Vagina (tissue), 2 donors: ENCODE measurements around the gene TMEM108. TPM values are rescaled to one million over a fixed set of nuclear protein-coding genes. Genes with fewer than 3 reads are reported as not detected.

Experiments used
- DNase-seq, 2 donors: peaks; one replicate each; pipeline ENCODE4 v3.0.0-alpha.2; 2017; ENCODE audit errors: extremely low spot score in 2 of 2
- H3K27ac ChIP-seq: fragments of 200-600 bp; sonication (generic); one replicate; pipeline ENCODE4 v1.5.1; 2019
- H3K27me3 ChIP-seq: fragments of 200-600 bp; sonication (generic); one replicate; pipeline ENCODE4 v1.5.1; 2019
- H3K36me3 ChIP-seq, 2 donors: fragments of 200-600 bp; sonication (generic); one replicate each; pipeline ENCODE4 v1.5.1; 2017 to 2019
- H3K4me1 ChIP-seq: fragments of 200-600 bp; sonication (generic); one replicate; pipeline ENCODE4 v1.5.1; 2019
- H3K4me3 ChIP-seq, 2 donors: fragments of 200-600 bp; sonication (generic); 1 replicate in 1 of 2; 2 replicates in 1 of 2; pipeline ENCODE4 v1.5.1; 2016 to 2019
- H3K9me3 ChIP-seq: fragments of 200-600 bp; sonication (generic); one replicate; pipeline ENCODE4 v1.5.1; 2019
- POLR2A ChIP-seq, 2 donors: fragments of 450-650 bp; IDR thresholded peaks; one replicate each; pipeline ENCODE4 v1.6.1; 2017; ENCODE audit warnings: antibody characterized with exemption in 2 of 2, mild to moderate bottlenecking in 2 of 2, moderate library complexity in 2 of 2
- POLR2AphosphoS5 ChIP-seq, 2 donors: sonication (generic); formaldehyde crosslinking; IDR thresholded peaks; one replicate each; pipeline ENCODE4 v1.9.0; 2017; ENCODE audit warnings: antibody characterized with exemption in 2 of 2, mild to moderate bottlenecking in 2 of 2, low read depth in 1 of 2; ENCODE audit not compliant: insufficient read depth in 1 of 2
- intact Hi-C: fragments of 100-400 bp; cut with DNase I; formaldehyde crosslinking; loops from one replicate; pipeline ENCODE4 v1.15.1; 2023
- total RNA-seq: library from RNA; depleted of rRNA; stranded (reverse); fragments of >200 nt; gene quantifications from one replicate; pipeline ENCODE4 v1.2.3, GENCODE V29; 2016
- TF ChIP-seq, protein P1 (sequence below), 3 experiments: fragments of 450-650 bp in 2 of 3; fragments of 200-600 bp in 1 of 3; sonication (generic) in 1 of 3; IDR thresholded peaks; one replicate each; pipeline ENCODE4 v1.5.1; 2017 to 2019; ENCODE audit warnings: antibody characterized with exemption in 3 of 3, mild to moderate bottlenecking in 2 of 3, moderate library complexity in 2 of 3

The TMEM108 gene
- total RNA-seq, 1 donor from 2014 or later: 3.2 TPM

DNA sequence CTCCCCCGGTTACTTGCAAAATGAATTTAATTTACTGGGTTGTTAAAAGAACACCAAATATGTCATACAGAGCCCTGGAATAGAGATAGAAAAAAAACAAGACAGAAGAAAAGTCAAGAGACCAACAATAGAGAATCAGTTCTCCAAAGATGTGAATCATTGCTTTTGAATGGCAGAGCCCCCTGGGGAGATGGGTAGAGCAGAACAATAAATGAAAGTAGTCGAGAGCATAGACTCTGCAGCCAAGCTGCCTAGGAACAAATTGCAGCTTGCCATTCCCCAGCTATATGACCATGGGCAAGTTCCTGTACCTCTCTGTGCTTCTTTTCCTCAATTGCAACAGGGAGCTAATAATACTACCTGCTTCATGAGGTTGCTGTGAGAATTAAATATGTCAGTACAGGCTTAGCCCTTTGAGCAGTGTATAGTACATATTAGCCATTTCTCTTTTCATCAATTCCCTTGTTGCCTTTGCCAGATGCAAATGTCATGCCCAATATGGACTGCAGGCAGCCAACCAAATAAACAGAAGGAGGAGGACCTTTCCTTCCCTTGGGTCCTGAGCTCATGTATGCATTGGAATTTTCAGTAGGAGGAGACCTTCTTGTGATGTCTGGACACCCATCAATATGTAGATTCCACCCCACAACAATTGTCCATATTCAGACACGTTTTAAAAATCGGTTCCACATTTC lies 336.7 kb downstream of the TMEM108 start:
- H3K27ac ChIP-seq: no peak overlapping the region
- H3K4me3 ChIP-seq: no peak overlapping the region
- H3K36me3 ChIP-seq: no peaks in the 10 kb centered on the region
- no peaks in the 10 kb centered on the region for H3K27me3 ChIP-seq
- intact Hi-C loops: no loop called here
- H3K9me3 ChIP-seq: no peaks in the 10 kb centered on the region
- DNase-seq: no peak
- no peaks in the 10 kb centered on the region for H3K4me1 ChIP-seq
- TF ChIP-seq POLR2A (IDR thresholded peaks at IDR 0.05) (no peak), POLR2AphosphoS5 (IDR thresholded peaks at IDR 0.05; ENCODE audit: insufficient read depth in 1 of 2, low read depth in 1 of 2) (no peak)
- TF ChIP-seq, protein P1, sequence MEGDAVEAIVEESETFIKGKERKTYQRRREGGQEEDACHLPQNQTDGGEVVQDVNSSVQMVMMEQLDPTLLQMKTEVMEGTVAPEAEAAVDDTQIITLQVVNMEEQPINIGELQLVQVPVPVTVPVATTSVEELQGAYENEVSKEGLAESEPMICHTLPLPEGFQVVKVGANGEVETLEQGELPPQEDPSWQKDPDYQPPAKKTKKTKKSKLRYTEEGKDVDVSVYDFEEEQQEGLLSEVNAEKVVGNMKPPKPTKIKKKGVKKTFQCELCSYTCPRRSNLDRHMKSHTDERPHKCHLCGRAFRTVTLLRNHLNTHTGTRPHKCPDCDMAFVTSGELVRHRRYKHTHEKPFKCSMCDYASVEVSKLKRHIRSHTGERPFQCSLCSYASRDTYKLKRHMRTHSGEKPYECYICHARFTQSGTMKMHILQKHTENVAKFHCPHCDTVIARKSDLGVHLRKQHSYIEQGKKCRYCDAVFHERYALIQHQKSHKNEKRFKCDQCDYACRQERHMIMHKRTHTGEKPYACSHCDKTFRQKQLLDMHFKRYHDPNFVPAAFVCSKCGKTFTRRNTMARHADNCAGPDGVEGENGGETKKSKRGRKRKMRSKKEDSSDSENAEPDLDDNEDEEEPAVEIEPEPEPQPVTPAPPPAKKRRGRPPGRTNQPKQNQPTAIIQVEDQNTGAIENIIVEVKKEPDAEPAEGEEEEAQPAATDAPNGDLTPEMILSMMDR (IDR thresholded peaks at IDR 0.05): no peak

DNA sequence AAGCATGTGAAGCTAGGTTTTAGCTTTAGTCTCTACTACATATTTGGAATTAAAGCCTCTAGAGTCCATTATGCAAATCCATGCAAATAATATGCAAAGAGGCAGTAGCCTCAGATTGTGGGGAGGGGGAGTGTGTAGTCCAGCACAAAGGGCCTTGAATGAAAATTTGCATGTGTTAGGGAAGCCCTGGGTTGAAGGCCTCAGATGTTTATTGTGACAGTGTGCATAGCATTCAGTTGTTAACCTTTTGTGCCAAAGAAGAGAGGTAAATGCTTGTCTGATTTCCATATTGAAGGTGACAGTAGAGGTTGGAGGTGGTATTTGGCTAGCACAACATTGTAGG lies 337.2 kb downstream of the TMEM108 start:
- Histone ChIP-seq H3K27ac (no peak overlapping the region), H3K4me3 (no peak overlapping the region), H3K27me3 (no peaks in the 10 kb centered on the region), H3K4me1 (no peaks in the 10 kb centered on the region), H3K36me3 (no peaks in the 10 kb centered on the region), H3K9me3 (no peaks in the 10 kb centered on the region)
- DNase-seq: no peak
- intact Hi-C loops: no loop called here
- TF ChIP-seq, protein P1 (IDR thresholded peaks at IDR 0.05): no peak
- no peak for TF ChIP-seq POLR2A (IDR thresholded peaks at IDR 0.05)

DNA sequence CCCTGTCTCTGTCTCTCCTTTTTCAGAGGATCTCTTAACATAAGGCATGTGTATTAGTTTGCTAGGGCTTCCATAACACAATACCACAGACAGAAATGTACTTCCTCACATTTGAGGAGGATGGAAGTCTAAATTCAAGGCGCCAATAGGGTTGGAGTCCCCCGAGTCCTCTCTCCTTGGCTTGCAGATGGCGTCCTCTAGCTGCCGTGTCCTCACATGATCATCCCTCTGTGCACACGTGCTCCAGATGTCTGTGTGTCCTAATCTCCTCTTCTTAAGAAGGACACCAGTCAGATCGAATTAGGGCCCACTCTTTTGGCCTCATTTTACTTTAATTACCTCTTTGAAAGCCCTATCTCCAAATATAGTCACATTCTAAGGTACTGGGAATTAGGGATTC lies 338.6 kb downstream of the TMEM108 start:
- TF ChIP-seq POLR2AphosphoS5 (IDR thresholded peaks at IDR 0.05; ENCODE audit: insufficient read depth in 1 of 2, low read depth in 1 of 2) (no peak), POLR2A (IDR thresholded peaks at IDR 0.05) (no peak)
- TF ChIP-seq, protein P1 (IDR thresholded peaks at IDR 0.05): no peak
- no peaks in the 10 kb centered on the region for H3K9me3 ChIP-seq
- DNase-seq: no peak
- intact Hi-C loops: no loop called here
- no peak overlapping the region for H3K4me3 ChIP-seq
- no peak overlapping the region for H3K27ac ChIP-seq
- no peaks in the 10 kb centered on the region for H3K4me1 ChIP-seq
- H3K36me3 ChIP-seq: no peaks in the 10 kb centered on the region
- H3K27me3 ChIP-seq: no peaks in the 10 kb centered on the region

DNA sequence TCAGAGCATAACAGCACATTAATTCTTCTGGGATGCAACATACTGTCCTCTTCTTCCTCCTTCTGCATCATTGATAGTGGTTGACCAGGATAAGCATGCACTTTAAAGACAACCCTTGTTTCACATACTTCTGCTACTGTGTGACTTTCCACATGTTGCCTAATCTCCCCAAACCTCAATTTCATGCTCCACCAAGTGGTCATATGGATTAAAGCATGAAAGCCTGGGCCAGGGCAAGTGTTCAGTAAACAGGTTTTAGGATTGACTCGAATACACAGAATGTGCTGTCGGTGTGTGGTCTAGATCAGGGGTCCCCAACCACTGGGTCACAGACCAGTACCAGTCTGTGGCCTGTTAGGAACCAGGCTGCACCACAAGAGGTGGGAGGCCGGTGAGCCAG lies 339.2 kb downstream of the TMEM108 start:
- Histone ChIP-seq H3K9me3 (no peaks in the 10 kb centered on the region), H3K27me3 (no peaks in the 10 kb centered on the region), H3K4me3 (no peak overlapping the region), H3K4me1 (no peaks in the 10 kb centered on the region), H3K27ac (no peak overlapping the region), H3K36me3 (no peaks in the 10 kb centered on the region)
- intact Hi-C loops: no loop called here
- no peak for DNase-seq
- TF ChIP-seq, protein P1 (IDR thresholded peaks at IDR 0.05): peak in 2 of 3 experiments; percentile 17 to 19
- TF ChIP-seq POLR2AphosphoS5 (IDR thresholded peaks at IDR 0.05; ENCODE audit: insufficient read depth in 1 of 2, low read depth in 1 of 2): no peak

- no peak for DNase-seq
- no peaks in the 10 kb centered on the region for H3K36me3 ChIP-seq
- no peak for TF ChIP-seq POLR2A (IDR thresholded peaks at IDR 0.05)
- TF ChIP-seq, protein P1 (IDR thresholded peaks at IDR 0.05): no peak
- TF ChIP-seq POLR2AphosphoS5 (IDR thresholded peaks at IDR 0.05; ENCODE audit: insufficient read depth in 1 of 2, low read depth in 1 of 2): no peak
- no peaks in the 10 kb centered on the region for H3K4me1 ChIP-seq
- no peaks in the 10 kb centered on the region for H3K27me3 ChIP-seq
- H3K9me3 ChIP-seq: no peaks in the 10 kb centered on the region
- H3K27ac ChIP-seq: no peak overlapping the region
- intact Hi-C loops: no loop called here
- no peak overlapping the region for H3K4me3 ChIP-seq
These were observed 341.7 kb downstream of the TMEM108 start for GRCh38 chr3:133379926-133380325.
